GM18951 (cell line): Measurements from ENCODE around the gene NKX1-2.

ENCODE experiments used
- POLR2A ChIP-seq: IDR thresholded peaks from 4 replicates; pipeline ENCODE4 v1.6.1; 2011; ENCODE audit warnings: mild to moderate bottlenecking; ENCODE audit not compliant: insufficient read length, insufficient read depth; ENCODE audit errors: extremely low read depth
- in situ Hi-C: fragments of 300-500 bp; cut with MboI; formaldehyde crosslinking; loops from one replicate; pipeline ENCODE4 v1.12.0; 2022; ENCODE audit warnings: low sequenced_read_pairs, mixed read lengths, inconsistent platforms; ENCODE audit not compliant: unreplicated experiment

The NKX1-2 gene

GRCh38 chr10:124450012-124450782, at the start of gene NKX1-2:
Gene NKX1-2 (minus strand): TSS chr10:124450035. CDS start chr10:124449943, 92 bp downstream.
- in situ Hi-C loops: no loop called here
- TF ChIP-seq POLR2A: no peak

GRCh38 chr10:124498056-124498455, 48.2 kb upstream of the NKX1-2 start:
- in situ Hi-C loops: no loop called here
- TF ChIP-seq POLR2A: no peak

GRCh38 chr10:124497196-124497881, 47.5 kb upstream of the NKX1-2 start:
- no peak for TF ChIP-seq POLR2A
- in situ Hi-C loops: no loop called here

GRCh38 chr10:124496620-124497019, 46.8 kb upstream of the NKX1-2 start:
- TF ChIP-seq POLR2A: no peak
- in situ Hi-C loops: no loop called here

- in situ Hi-C loops: no loop called here
- TF ChIP-seq POLR2A: no peak
Observed at GRCh38 chr10:124496150-124496549, 46.3 kb upstream of the NKX1-2 start.

GRCh38 chr10:124495725-124496124, 45.9 kb upstream of the NKX1-2 start:
- in situ Hi-C loops: no loop called here
- TF ChIP-seq POLR2A: no peak

GRCh38 chr10:124495162-124495561, 45.3 kb upstream of the NKX1-2 start:
- no peak for TF ChIP-seq POLR2A
- in situ Hi-C loops: no loop called here

- no peak for TF ChIP-seq POLR2A
- in situ Hi-C loops: no loop called here
Observed at GRCh38 chr10:124494046-124494807, 44.4 kb upstream of the NKX1-2 start.

GRCh38 chr10:124493214-124493882, 43.5 kb upstream of the NKX1-2 start:
- no peak for TF ChIP-seq POLR2A
- in situ Hi-C loops: no loop called here

GRCh38 chr10:124492266-124492665, 42.4 kb upstream of the NKX1-2 start:
- in situ Hi-C loops: no loop called here
- no peak for TF ChIP-seq POLR2A

- no peak for TF ChIP-seq POLR2A
- in situ Hi-C loops: no loop called here
Observed at GRCh38 chr10:124491105-124491504, 41.3 kb upstream of the NKX1-2 start.

- in situ Hi-C loops: no loop called here
- TF ChIP-seq POLR2A: no peak
Observed at GRCh38 chr10:124486635-124487034, 36.8 kb upstream of the NKX1-2 start.

GRCh38 chr10:124484661-124485060, 34.8 kb upstream of the NKX1-2 start:
- in situ Hi-C loops: no loop called here
- TF ChIP-seq POLR2A: no peak
